22Rv1 (cell line): ENCODE results near the gene ATP1B1.

Experiments
- CTCF ChIP-seq: fragments of 450-650 bp; IDR thresholded peaks from 2 replicates; pipeline ENCODE4 v1.5.1; 2017; ENCODE audit warnings: mild to moderate bottlenecking
- ZFX ChIP-seq: fragments of 450-650 bp; IDR thresholded peaks from 2 replicates; pipeline ENCODE4 v1.6.1; 2017; ENCODE audit warnings: antibody characterized with exemption, borderline replicate concordance

GRCh38 chr1:169118227-169118626 is 11.7 kb downstream of the ATP1B1 start:
- no peak for TF ChIP-seq CTCF
- no peak for TF ChIP-seq ZFX
